Hematopoietic multipotent progenitor cell treated with erythropoietin and hydrocortisone succinate and interleukin-3 and kit ligand, for 17 days (in vitro differentiated cells): Measurements from ENCODE around the gene SP1.
"Not testable (repeated sequence)": the region's sequence is repeated elsewhere in the genome, so short reads cannot be mapped to it uniquely, and the experiment has no call there.

Experiments
- DNase-seq: peaks from one replicate; pipeline ENCODE4 v3.0.0-alpha.2; 2015; ENCODE audit warnings: low spot score

Gene SP1

DNA sequence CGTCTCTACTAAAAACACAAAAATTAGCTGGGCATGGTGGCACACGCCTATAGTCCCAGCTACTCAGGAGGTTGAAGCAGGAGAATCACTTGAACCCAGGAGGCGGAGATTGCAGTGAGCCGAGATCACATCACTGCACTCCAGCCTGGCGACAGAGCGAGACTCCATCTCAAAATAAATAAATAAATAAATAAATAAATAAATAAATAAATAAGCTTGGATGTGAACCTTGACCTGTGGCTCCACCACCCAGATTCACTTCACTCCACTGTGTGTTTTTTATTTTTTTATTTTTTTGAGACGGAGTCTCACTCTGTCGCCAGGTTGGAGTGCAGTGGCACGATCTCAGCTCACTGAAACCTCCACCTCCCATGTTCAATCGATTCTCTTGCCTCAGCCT is 18.3 kb upstream of the SP1 start:
- not testable (repeated sequence) for DNase-seq

DNA sequence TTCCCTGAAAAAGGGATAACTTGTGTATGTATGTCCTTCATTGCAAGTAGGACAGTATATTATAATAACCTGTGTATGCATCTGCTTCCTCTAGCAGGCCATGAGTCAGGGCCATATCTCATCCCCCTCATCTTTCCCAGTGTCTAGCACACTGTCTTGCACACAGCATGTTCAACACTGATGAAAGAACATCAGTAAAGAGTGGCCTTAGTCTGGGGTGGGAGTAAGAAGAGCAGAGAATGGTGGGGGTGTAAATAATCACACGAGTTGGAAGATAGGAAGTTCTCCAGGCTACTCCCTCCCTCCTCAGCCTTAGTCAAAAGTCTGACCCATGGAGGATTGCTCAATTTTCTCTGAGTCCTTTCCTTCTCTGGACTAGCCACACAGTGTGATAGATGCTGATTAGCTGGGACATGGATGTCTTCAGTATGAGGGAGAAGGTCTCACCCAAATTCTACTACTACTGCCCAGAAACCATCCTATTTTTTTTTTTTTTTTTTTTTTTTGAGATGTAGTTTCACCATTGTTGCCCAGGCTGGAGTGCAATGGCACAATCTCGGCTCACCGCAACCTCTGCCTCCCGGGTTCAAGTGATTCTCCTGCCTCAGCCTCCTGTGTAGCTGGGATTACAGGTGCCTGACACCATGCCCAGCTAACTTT is 14.6 kb upstream of the SP1 start:
- DNase-seq: no peak

DNA sequence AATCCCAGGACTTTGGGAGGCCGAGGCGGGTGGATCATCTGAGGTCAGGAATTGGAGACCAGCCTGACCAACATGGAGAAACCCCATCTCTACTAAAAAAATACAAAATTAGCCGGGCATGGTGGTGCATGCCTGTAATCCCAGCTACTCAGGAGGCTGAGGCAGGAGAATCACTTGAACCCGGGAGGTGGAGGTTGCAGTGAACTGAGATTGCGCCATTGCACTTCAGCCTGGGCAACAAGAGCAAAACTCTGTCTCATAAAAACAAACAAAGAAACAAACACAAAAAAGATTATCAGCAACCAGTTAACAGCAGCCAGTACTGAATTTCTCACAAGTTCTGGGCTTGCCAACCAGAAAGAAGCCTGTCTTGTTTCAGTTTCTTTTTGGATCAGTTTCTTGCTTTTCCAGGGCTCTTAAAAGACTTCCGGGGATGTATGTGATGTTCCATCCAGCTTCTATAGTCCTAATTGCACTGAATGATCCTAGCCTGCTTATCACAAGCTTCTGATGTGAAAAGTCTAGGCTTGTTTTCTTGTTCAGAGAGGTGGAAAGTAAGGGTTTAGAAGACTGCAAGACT is 6.3 kb upstream of the SP1 start:
- not testable (repeated sequence) for DNase-seq

GRCh38 chr12:53374277-53374676 is 5.7 kb upstream of the SP1 start:
- DNase-seq: not testable (repeated sequence)

DNA sequence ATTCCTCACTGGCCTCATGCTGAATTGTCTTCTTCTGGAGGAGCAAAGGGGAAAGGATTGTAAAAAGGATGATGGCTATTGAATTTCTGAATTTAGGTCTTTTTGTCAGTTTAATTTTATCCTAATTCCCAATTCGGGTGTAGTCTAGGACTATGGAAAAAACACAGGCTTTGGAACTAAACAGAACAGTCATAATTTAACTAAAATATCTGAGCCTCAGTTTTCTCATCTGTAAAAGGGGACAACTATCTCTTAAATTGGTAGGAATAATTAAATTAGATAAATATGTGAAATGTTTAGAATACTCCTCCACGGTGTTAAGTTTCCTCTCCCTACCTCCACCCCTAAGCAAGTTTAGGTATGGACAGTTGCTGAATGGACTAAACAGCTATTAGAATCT is 3.2 kb upstream of the SP1 start:
- DNase-seq: no peak

DNA sequence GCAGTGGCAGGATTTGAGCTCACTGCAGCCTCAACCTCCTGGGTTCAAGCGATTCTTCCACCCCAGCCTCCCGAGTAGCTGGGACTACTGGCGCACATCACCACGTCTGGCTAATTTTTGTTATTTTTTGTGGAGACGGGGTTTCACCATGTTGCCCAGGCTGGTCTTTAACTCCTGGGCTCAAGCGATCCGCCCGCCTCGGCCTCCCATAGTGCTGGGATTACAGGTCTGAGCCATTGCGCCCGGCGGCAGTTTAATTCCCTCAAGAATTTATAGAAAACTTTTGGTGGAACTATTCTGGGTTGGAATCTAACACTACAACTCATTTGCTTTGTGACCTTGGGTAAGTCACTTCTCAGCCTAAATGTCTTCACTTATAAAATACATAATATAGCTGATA is 1.8 kb upstream of the SP1 start:
- no peak for DNase-seq

DNA sequence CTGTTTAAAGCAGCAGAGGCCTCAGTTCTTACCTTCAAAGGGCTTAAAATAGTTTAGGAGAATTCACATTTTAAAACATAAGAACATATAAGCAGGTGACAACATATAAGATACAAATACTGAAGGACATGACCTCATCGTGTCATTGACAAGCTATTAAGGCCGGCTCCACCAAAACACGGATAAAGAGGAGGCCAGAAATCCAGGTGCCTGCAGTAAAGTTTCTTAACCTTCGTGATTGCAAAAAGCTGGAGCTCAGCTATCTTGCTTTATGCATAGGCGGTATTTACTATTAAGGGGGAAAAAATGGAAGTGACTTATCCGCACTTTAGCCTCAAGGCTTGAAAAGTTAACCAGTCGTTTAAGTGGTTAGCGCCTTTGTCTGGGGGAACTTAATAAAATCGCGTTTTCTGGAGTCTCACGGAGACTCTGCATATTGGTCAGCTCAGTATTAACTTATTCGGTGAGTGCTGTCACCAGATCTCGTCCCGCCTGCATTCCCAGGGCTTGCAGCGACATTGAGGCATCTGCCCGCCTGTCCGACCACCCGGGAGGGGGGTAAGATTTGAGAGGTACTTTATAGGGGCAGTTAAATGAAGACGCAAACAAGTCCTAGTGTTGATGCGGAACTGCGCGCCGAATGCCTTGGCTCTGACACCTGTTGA is 1.1 kb upstream of the SP1 start:
- peak; percentile 26 for DNase-seq

GRCh38 chr12:53379389-53380103 is 430 bp upstream of the SP1 start:
- DNase-seq: peak; percentile 100

DNA sequence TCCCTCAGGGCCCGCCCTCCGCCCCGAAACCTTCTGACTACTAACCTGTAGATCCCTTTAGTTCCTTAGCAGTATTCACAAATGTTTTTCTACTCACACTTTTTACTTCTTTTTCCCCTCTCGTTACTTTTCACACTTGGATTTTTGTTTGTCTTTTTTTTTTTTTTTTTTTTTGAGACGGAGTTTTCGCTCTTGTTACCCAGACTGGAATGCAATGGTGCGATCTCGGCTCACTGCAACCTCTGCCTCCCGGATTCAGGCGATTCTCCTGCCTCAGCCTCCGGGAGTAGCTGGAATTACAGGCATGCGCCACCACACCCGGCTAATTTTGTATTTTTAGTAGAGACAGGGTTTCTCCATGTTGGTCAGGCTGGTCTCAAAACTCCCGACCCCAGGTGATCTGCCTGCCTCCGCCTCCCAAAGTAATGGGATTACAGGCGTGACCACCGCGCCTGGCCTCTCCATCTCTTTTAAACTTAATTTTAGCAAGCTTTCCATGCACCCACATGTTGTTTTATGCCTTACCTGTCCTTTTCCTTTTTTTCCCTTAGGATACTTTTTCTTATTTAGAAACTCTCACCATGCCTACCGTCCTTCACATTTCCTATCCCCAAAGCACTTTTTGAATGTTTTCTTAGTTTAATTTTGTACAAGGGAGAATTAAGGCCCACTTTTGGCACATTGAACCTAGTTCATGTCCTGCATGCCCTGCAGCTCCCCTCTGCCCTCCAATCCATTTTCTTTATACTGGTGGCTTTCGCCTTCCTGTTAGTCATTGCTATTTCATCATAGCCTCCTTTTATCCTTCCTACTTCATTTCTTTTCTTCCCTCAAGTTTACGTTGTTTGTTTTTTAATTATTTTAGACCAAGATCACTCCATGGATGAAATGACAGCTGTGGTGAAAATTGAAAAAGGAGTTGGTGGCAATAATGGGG is 1.1 kb downstream of the SP1 start:
- no peak for DNase-seq

DNA sequence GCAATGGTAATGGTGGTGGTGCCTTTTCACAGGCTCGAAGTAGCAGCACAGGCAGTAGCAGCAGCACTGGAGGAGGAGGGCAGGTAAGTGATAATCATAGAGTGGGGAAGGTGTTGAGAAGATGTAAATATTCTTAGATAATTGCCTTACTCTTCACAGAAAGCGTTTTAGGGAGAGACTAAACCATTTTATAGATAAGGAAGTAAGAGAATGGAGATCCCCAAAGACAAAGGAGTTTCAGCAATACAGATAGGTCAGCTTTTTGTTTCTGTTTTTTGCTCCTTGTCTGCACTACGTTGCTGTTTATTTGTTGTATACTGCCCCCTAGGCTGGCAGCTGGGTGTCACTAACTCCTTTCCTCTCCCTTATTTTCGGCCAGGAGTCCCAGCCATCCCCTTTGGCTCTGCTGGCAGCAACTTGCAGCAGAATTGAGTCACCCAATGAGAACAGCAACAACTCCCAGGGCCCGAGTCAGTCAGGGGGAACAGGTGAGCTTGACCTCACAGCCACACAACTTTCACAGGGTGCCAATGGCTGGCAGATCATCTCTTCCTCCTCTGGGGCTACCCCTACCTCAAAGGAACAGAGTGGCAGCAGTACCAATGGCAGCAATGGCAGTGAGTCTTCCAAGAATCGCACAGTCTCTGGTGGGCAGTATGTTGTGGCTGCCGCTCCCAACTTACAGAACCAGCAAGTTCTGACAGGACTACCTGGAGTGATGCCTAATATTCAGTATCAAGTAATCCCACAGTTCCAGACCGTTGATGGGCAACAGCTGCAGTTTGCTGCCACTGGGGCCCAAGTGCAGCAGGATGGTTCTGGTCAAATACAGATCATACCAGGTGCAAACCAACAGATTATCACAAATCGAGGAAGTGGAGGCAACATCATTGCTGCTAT is 2.0 kb downstream of the SP1 start:
- DNase-seq: peak; percentile 85

- no peak for DNase-seq
These were observed 3.3 kb downstream of the SP1 start for GRCh38 chr12:53383258-53383657.

DNA sequence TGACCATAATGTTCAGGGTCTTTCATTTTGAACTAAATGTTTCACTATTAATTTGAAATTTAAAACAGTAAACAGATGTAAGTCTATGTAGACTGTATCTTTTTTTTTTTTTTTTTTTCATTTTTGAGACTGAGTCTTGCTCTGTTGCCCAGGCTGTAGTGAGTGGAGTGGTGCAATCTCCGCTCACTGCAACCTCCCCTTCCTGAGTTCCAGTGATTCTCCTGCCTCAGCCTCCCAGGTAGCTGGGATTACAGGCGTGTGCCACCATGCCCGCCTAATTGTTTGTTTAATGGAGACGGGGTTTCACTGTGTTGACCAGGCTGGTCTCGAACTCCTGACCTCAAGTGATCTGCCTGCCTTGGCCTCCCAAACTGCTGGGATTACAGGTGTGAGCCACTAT is 6.4 kb downstream of the SP1 start:
- DNase-seq: not testable (repeated sequence)

DNA sequence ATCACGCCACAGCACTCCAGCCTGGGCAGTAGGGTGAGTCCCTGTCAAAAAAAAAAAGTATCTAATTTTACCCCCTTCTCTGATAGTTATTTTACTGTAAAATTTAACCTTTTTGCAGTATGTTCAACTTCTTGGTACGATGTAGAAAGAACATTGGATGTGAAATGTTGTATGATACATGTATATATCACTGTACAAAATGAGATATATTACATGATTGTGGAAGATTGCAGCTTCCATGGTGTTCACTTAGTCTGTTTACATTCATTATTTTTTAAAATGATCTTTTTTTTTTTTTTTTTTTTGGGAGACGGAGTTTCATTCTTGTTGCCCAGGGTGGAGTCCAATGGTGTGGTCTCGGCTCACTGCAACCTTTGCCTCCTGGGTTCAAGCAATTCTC is 9.0 kb downstream of the SP1 start:
- no peak for DNase-seq

DNA sequence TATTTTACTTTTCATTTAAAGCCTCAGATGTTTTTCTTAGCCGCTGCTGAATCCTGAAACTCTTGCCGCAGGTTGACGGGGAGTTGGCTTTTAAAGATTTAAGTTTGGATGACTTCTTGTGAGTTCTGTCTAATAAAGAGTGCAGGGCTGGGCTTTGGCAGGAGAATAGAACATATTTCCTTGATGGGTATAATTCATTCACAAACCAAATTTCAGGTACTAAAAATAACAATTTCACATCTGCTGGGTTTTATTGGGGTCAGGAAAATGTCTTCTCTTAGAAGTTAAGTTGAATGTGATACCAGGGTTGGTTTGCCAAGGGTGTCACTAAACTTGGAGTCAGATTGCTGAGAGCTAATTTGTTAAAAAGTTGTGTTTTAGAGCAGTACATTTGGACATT is 9.7 kb downstream of the SP1 start:
- DNase-seq: no peak

DNA sequence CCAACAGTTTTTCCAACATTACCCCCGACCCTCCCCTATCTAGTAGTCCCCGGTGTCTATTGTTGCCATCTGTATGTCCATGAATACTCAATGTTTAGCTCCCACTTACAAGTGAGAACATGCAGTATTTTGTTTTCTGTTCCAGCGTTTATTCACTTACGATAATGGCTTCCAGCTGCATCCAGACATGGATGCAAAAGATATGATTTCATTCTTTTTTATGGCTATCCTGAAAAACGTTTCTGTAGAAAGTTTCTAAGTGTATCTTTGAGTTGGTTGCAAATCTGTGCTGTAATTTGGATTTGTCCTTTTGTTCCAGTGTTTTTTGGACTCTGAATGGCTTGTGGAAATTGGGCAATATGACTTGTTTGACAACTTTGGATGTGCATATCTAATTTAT is 11.7 kb downstream of the SP1 start:
- no peak for DNase-seq

GRCh38 chr12:53399896-53400295 is 19.9 kb downstream of the SP1 start:
- DNase-seq: no peak

- not testable (repeated sequence) for DNase-seq
These were observed 22.4 kb downstream of the SP1 start for GRCh38 chr12:53402351-53402750.

GRCh38 chr12:53402871-53403270 is 22.9 kb downstream of the SP1 start:
- DNase-seq: no peak

DNA sequence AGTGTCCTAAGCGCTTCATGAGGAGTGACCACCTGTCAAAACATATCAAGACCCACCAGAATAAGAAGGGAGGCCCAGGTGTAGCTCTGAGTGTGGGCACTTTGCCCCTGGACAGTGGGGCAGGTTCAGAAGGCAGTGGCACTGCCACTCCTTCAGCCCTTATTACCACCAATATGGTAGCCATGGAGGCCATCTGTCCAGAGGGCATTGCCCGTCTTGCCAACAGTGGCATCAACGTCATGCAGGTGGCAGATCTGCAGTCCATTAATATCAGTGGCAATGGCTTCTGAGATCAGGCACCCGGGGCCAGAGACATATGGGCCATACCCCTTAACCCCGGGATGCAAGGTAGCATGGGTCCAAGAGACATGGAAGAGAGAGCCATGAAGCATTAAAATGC is 31.0 kb downstream of the SP1 start:
- DNase-seq: no peak

- DNase-seq: no peak
These were observed 33.7 kb downstream of the SP1 start for GRCh38 chr12:53413485-53414204.
